Left lung (tissue), 10 donors: ENCODE results near the gene UCP3. TPM values are rescaled to one million over a fixed set of nuclear protein-coding genes. Genes with fewer than 3 reads are reported as not detected.

ENCODE experiments used
- ATAC-seq: fragments of 200-7000 bp; cut with Tn5 transposase; one replicate; pipeline ENCODE4 v1.9.1; 2020; ENCODE audit warnings: moderate library complexity
- DNase-seq, 4 donors: peaks; one replicate each; pipeline ENCODE4 v3.0.0-alpha.2; 2013 to 2020
- H3K27ac ChIP-seq, 2 donors: fragments of 200-600 bp; sonication (generic) in 1 of 2; one replicate each; pipeline versions ENCODE4 v1.5.0 to v1.8.0; 2020 to 2021
- H3K27me3 ChIP-seq, 2 donors: fragments of 200-600 bp; sonication (generic) in 1 of 2; one replicate each; pipeline versions ENCODE4 v1.5.0 to v1.8.0; 2020 to 2021
- H3K36me3 ChIP-seq, 2 donors: fragments of 200-600 bp; sonication (generic) in 1 of 2; one replicate each; pipeline versions ENCODE4 v1.5.0 to v1.8.0; 2020 to 2021
- H3K4me1 ChIP-seq, 2 donors: fragments of 200-600 bp; one replicate each; pipeline ENCODE4 v1.8.0; 2021
- H3K4me3 ChIP-seq, 2 donors: fragments of 200-600 bp; sonication (generic) in 1 of 2; one replicate each; pipeline versions ENCODE4 v1.5.0 to v1.8.0; 2020 to 2021; ENCODE audit warnings: mild to moderate bottlenecking in 1 of 2
- H3K9me3 ChIP-seq, 2 donors: fragments of 200-600 bp; sonication (generic) in 1 of 2; one replicate each; pipeline versions ENCODE4 v1.5.0 to v1.8.0; 2020 to 2021
- intact Hi-C, 2 donors: fragments of 100-400 bp; cut with DNase I; formaldehyde crosslinking; loops; one replicate each; pipeline versions ENCODE4 v1.11.2 to v1.14.2; 2022
- polyA plus RNA-seq, 6 donors: library from polyadenylated mRNA; unstranded; fragments of 120-200 nt; gene quantifications; one replicate each; pipeline ENCODE4 v1.2.1, GENCODE V29; 2013; ENCODE audit not compliant: insufficient read length in 6 of 6
- total RNA-seq, 2 donors: library from RNA; stranded (reverse); fragmentation: NEBNext Ultra II Directional; extraction: Animal tissue kit (Norgen Biotek cat#: 25700); gene quantifications; one replicate each; pipeline ENCODE4 v1.2.1, GENCODE V29; 2021
- TF ChIP-seq, protein P1 (sequence below), 2 donors: fragments of 200-600 bp; sonication (generic) in 1 of 2; IDR thresholded peaks; one replicate each; pipeline versions ENCODE4 v1.5.0 to v1.8.0; 2021; ENCODE audit warnings: antibody characterized with exemption in 2 of 2
- donor health status: DM: no; HTN: yes; CAD: no.
- donor health status: DM: no; HTN: no; CAD: no.

The UCP3 gene
- total and polyA plus RNA-seq, 8 donors, result 1.0 to 5.2 (median 3.6) TPM

DNA sequence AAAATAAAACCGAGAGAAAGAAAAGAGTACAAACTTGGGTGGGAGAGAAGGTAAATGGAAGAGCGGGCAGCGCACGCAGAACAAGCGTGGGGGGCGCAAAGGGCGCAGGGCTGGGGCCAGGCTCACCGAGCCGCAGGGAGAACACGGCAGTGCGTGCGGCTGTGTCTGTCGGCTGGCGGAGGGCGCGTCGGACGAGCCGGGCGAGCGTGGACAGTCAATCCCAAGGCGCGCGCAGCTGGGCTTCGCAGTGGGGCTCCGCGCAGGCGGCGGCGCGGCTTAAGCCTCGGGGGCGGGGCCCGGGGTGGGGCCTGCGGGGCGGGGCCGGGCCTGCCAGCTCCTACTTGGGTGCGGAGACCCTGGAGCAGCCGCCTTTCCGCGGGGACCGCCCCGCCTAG, 26.3 kb downstream of the UCP3 start, which contains the start of gene UCP2:
Gene UCP2 (minus strand): TSS at position 249 of the 395 bp plus-strand sequence. CDS start 4,465 bp downstream, outside the sequence.
- Histone ChIP-seq H3K4me1 (peaks cover 9 to 65% of the 10 kb centered on the region in 2 donors), H3K27me3 (no peaks in the 10 kb centered on the region), H3K27ac (peak within 1 kb of the TSS; percentile 88 to 99), H3K36me3 (peaks cover 0 to 30% of the 10 kb centered on the region in 2 donors), H3K9me3 (no peaks in the 10 kb centered on the region), H3K4me3 (peak within 1 kb of the TSS; percentile 47 to 68)
- intact Hi-C loops, result no loop called here
- ATAC-seq (peak; percentile 90), DNase-seq (peak in 3 of 4 donors; percentile 82 to 99 (median 91))
- TF ChIP-seq, protein P1, sequence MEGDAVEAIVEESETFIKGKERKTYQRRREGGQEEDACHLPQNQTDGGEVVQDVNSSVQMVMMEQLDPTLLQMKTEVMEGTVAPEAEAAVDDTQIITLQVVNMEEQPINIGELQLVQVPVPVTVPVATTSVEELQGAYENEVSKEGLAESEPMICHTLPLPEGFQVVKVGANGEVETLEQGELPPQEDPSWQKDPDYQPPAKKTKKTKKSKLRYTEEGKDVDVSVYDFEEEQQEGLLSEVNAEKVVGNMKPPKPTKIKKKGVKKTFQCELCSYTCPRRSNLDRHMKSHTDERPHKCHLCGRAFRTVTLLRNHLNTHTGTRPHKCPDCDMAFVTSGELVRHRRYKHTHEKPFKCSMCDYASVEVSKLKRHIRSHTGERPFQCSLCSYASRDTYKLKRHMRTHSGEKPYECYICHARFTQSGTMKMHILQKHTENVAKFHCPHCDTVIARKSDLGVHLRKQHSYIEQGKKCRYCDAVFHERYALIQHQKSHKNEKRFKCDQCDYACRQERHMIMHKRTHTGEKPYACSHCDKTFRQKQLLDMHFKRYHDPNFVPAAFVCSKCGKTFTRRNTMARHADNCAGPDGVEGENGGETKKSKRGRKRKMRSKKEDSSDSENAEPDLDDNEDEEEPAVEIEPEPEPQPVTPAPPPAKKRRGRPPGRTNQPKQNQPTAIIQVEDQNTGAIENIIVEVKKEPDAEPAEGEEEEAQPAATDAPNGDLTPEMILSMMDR (IDR thresholded peaks at IDR 0.05), result no peak

DNA sequence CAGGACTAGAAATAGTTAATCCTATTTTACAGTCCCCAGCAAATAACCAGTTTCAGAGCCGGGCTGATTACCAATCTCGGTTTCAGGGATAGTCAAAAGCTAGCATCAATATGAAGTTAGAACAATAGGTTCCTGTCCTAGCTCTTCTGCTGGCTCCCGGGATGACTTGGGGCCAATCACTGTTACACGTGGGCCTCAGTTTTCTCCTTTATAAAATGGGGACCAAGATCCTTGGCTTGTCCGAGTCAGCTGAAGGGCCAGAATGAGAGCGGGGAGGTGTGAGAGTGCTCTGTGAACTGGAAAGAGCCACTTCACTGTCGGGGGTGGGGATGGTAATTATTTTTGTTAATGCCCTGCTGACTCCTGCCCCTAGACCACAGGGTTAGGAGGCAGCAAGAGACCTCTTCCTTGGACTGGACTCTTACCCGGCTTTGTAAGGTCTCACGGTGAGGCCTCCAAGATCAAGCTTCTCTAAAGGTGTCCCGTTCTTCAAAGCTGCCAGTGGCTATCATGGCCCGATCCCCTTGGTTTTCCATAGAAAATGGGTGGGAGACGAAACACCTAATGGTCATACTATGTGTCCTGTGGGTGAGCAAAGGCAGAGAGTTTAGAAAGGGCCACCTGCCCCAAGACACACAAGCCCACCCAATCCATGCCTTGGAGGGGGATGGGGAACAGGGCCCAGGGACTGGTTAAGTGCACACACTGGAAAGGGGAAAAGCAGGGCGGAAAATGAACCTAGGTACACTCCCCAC, 27.7 kb downstream of the UCP3 start:
- TF ChIP-seq, protein P1 (IDR thresholded peaks at IDR 0.05), result no peak
- peaks cover 0 to 44% of the 10 kb centered on the region in 2 donors for H3K36me3 ChIP-seq
- intact Hi-C loops, result no loop called here
- ATAC-seq (no peak), DNase-seq (no peak)
- H3K27me3 ChIP-seq, result no peaks in the 10 kb centered on the region
- H3K4me3 ChIP-seq, result peak overlapping the region; percentile 47 to 68
- H3K4me1 ChIP-seq, result peaks cover 9 to 78% of the 10 kb centered on the region in 2 donors
- H3K27ac ChIP-seq, result peak overlapping the region; percentile 88 to 99
- no peaks in the 10 kb centered on the region for H3K9me3 ChIP-seq

DNA sequence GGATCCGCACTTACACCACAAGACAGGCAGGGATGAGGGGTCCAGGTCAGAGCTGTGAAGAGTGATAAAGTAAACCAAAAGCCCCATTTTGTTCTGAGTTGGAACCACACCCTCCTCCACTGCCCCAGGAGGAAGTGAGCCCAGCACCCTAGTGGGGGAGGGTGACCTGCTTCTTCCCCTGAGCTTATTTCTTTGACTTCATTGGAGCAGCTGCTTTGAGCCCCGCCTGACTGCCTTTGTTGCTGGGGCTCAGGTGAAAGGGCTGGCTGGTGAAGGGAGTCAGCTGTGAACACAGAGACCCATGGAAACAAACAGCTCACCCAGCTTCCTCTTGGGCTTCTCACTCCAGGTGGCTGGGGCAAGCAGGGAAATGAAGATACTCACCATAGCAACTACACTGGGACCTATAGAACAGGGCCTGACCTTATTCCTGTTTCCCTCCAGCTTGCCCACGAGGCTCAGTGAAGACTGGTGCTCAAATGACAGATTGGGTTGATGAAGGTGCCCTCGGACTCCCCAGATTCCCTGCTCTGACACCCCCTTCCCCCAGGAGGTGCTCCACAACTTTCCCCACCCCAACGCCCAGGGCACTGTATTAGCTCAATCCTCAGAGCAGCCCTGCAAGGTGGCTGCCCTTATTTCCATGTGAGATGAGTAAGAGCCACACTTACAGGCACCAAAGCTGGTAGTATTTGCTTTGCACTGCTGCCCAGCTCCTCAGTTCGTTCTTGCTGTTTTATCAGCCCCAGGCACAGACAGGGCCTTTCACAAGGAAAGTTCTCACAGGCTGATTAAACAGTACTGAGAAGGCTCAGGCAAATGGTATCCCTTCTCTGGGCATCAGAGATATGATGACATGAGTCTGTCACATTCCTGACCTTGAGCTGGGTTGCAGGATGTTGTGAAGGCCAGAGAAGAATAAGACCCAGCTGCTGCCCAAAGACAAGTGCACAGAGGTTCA, 28.6 kb downstream of the UCP3 start:
- Histone ChIP-seq H3K27me3 (no peaks in the 10 kb centered on the region), H3K4me1 (peaks cover 9 to 79% of the 10 kb centered on the region in 2 donors), H3K27ac (peak overlapping the region in 1 of 2 donors; percentile 99), H3K9me3 (no peaks in the 10 kb centered on the region), H3K36me3 (peaks cover 0 to 54% of the 10 kb centered on the region in 2 donors), H3K4me3 (peak overlapping the region in 1 of 2 donors; percentile 68)
- DNase-seq (peak in 3 of 4 donors; percentile 48 to 76 (median 71)), ATAC-seq (peak; percentile 6)
- intact Hi-C loops, result no loop called here
- TF ChIP-seq, protein P1 (IDR thresholded peaks at IDR 0.05), result no peak

DNA sequence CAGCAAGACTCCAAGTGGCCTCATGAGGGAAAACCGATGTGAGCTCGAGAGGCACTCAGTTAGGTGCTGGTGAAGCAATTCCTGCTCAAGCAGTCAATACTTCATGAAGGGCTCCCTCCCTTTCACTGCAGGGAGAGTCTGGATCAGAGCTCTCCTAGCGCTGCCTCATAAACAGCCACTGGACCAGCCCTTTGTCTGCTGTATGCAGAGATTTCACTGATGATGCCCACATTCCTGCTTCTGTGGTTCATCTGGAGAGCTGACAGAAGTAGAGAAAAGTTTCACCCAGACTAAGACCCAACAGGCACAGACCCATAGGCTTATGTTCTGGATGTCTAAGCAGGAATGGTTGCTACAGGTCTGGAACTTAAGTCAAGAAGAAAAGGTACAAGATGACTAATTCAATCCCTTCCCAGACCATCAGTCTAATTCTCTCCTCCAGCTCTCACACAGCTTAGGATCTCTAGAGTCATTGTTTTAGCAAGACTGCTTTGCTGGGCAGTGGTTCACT, 30.3 kb downstream of the UCP3 start:
- intact Hi-C loops, result loop anchor here in 1 of 2 donors (10.0 kb wide), 1 partner anchor 56 kb away; no protein-coding TSS in a partner anchor
- ATAC-seq, result no peak
- Histone ChIP-seq H3K27ac (peak overlapping the region in 1 of 2 donors; percentile 99), H3K4me1 (peaks cover 9 to 82% of the 10 kb centered on the region in 2 donors), H3K36me3 (peaks cover 0 to 65% of the 10 kb centered on the region in 2 donors), H3K27me3 (no peaks in the 10 kb centered on the region), H3K4me3 (no peak overlapping the region), H3K9me3 (no peaks in the 10 kb centered on the region)
- DNase-seq, result no peak
- TF ChIP-seq, protein P1 (IDR thresholded peaks at IDR 0.05), result no peak
